GM12878 (cell line): ENCODE data around the gene ADNP2. TPM values are rescaled to one million over a fixed set of nuclear protein-coding genes. Genes with fewer than 3 reads are reported as not detected.

Source experiments
- ATAC-seq: fragments of 200-7000 bp; cut with Tn5 transposase; 3 replicates; pipeline ENCODE4 v1.9.1; 2020; ENCODE audit warnings: mild to moderate bottlenecking, moderate library complexity
- BruUV-seq: library from RNA; stranded (reverse); fragments of 400-500 nt; replicated peaks from 2 replicates; lab custom pipeline; 2021; lab: Mats Ljungman, UMichigan
- CTCF ChIA-PET: fragments of 300-600 bp; sonication (Branson Sonifier 250); formaldehyde crosslinking; extraction: SDS; loops from one replicate; lab custom pipeline; 2021; ENCODE audit warnings: inconsistent platforms; lab: Yijun Ruan, JAX
- POLR2A ChIA-PET: fragments of 350-600 bp; formaldehyde crosslinking; extraction: SDS; loops from one replicate; lab custom pipeline; 2021; ENCODE audit warnings: inconsistent platforms; lab: Charles Lee
- RAD21 ChIA-PET: fragments of 300-600 bp; sonication (Branson Sonifier 250); formaldehyde crosslinking; loops from one replicate; lab custom pipeline; 2023; ENCODE audit warnings: antibody characterized with exemption; ENCODE audit not compliant: unreplicated experiment; lab: Charles Lee
- SMC1A ChIA-PET: fragments of 300-600 bp; sonication (Branson Sonifier 250); formaldehyde crosslinking; loops from one replicate; lab custom pipeline; 2023; ENCODE audit not compliant: unreplicated experiment, uncharacterized antibody; lab: Charles Lee
- DNase-seq: peaks from one replicate; pipeline ENCODE4 v3.0.0-alpha.2; 2011; ENCODE audit warnings: low read depth, low spot score
- FAIRE-seq: peaks from 3 replicates; lab custom pipeline; 2011; peaks lifted over from hg19 to GRCh38; lab: Jason Lieb, UNC
- H2AFZ ChIP-seq: 2 replicates; pipeline ENCODE4 v1.6.0; 2011; ENCODE audit warnings: low read depth, low read length, control low read depth; ENCODE audit not compliant: control insufficient read depth
- H3K27ac ChIP-seq: 2 replicates; pipeline ENCODE4 v1.5.1; 2011; ENCODE audit warnings: control low read depth; ENCODE audit not compliant: control insufficient read depth, insufficient read depth
- H3K27me3 ChIP-seq, 2 experiments: replicated peaks in 1 of 2; 2 replicates each; pipeline versions ENCODE4 v1.6.0 to v1.6.1; 2011; ENCODE audit warnings: low read length in 1 of 2; ENCODE audit not compliant: control insufficient read depth in 2 of 2, insufficient read depth in 2 of 2
- H3K36me3 ChIP-seq, 2 experiments: 2 replicates each; pipeline ENCODE4 v1.5.1; 2011; ENCODE audit warnings: low read length in 1 of 2; ENCODE audit not compliant: control insufficient read depth in 2 of 2, insufficient read depth in 2 of 2
- H3K4me1 ChIP-seq: 2 replicates; pipeline ENCODE4 v1.6.1; 2011; ENCODE audit warnings: mild to moderate bottlenecking, low read length, moderate library complexity, mixed read lengths; ENCODE audit not compliant: control insufficient read depth, insufficient read depth
- H3K4me2 ChIP-seq: 2 replicates; pipeline ENCODE4 v1.6.0; 2011; ENCODE audit warnings: control low read depth; ENCODE audit not compliant: control insufficient read depth, insufficient read depth
- H3K4me3 ChIP-seq: fragments of 200-600 bp; sonication (generic); 2 replicates; pipeline ENCODE4 v1.5.1; 2016
- H3K79me2 ChIP-seq: 2 replicates; pipeline ENCODE4 v1.6.0; 2011; ENCODE audit warnings: low read length; ENCODE audit not compliant: control insufficient read depth, insufficient read depth
- H3K9ac ChIP-seq: 2 replicates; pipeline ENCODE4 v1.8.0; 2011; ENCODE audit warnings: low read length, control low read depth, mixed read lengths; ENCODE audit not compliant: control insufficient read depth, insufficient read depth
- H3K9me3 ChIP-seq: replicated peaks from 3 replicates; pipeline ENCODE4 v1.5.1; 2011; ENCODE audit warnings: mild to moderate bottlenecking, low read length; ENCODE audit not compliant: control insufficient read depth, insufficient read depth
- H4K20me1 ChIP-seq: 2 replicates; pipeline ENCODE4 v1.6.0; 2011; ENCODE audit not compliant: control insufficient read depth, insufficient read depth
- CHD4 ChIP-seq: fragments of 200-600 bp; sonication (generic); IDR thresholded peaks from 2 replicates; pipeline ENCODE4 v1.6.1; 2016; ENCODE audit warnings: mild to moderate bottlenecking
- JUNB ChIP-seq: IDR thresholded peaks from 2 replicates; pipeline ENCODE4 v1.6.1; 2016; ENCODE audit warnings: antibody characterized with exemption, mild to moderate bottlenecking
- MTA2 ChIP-seq: fragments of 450-650 bp; IDR thresholded peaks from 2 replicates; pipeline ENCODE4 v1.6.1; 2016; ENCODE audit warnings: low read depth, mild to moderate bottlenecking, moderate library complexity
- POLR2AphosphoS5 ChIP-seq: IDR thresholded peaks from 2 replicates; pipeline ENCODE4 v1.6.1; 2011; ENCODE audit warnings: mild to moderate bottlenecking, low read length, inconsistent platforms
- RB1 ChIP-seq: fragments of 450-650 bp; formaldehyde crosslinking; IDR thresholded peaks from 2 replicates; pipeline ENCODE4 v1.6.1; 2017; ENCODE audit warnings: mild to moderate bottlenecking, borderline replicate concordance
- RUNX3 ChIP-seq: IDR thresholded peaks from 2 replicates; pipeline ENCODE4 v1.6.1; 2012; ENCODE audit warnings: low read length, inconsistent platforms
- SUZ12 ChIP-seq: fragments of 200-600 bp; sonication (generic); IDR thresholded peaks from one replicate; pipeline ENCODE4 v1.6.1; 2018; ENCODE audit warnings: antibody characterized with exemption, mild to moderate bottlenecking; ENCODE audit not compliant: unreplicated experiment
- TBL1XR1 ChIP-seq: IDR thresholded peaks from 2 replicates; pipeline ENCODE4 v1.6.1; 2012; ENCODE audit warnings: low read depth, low read length, improper control_type of control experiment
- WRNIP1 ChIP-seq: IDR thresholded peaks from 2 replicates; pipeline ENCODE4 v1.6.1; 2011; ENCODE audit warnings: low read depth, low read length, improper control_type of control experiment, borderline replicate concordance
- ZNF384 ChIP-seq: IDR thresholded peaks from 2 replicates; pipeline ENCODE4 v1.6.1; 2012; ENCODE audit warnings: low read depth, mild to moderate bottlenecking, low read length, improper control_type of control experiment, borderline replicate concordance
- WGBS: methylation state at CpG from one replicate; pipeline ENCODE4 v1.1.6; 2016; ENCODE audit warnings: low lambda C conversion rate; ENCODE audit not compliant: insufficient replicate concordance, insufficient coverage; ENCODE audit errors: missing lambda C conversion rate; 5-methylcytosine and 5-hydroxymethylcytosine counted together
- in situ Hi-C: fragments of 300-500 bp; cut with MboI; formaldehyde crosslinking; loops from 9 replicates; pipeline ENCODE4 v1.14.3; 2018; ENCODE audit warnings: mixed read lengths
- intact Hi-C: fragments of 100-400 bp; cut with micrococcal nuclease; formaldehyde crosslinking; loops from one replicate; pipeline ENCODE4 v1.14.2; 2022; ENCODE audit not compliant: unreplicated experiment
- polyA plus RNA-seq, 11 experiments: library from polyadenylated mRNA; depleted of rRNA in 4 of 11; unstranded in 6 of 11; stranded (reverse) in 5 of 11; fragments of >200 nt; fragmentation: Nextera tagmentation in 4 of 11; fragmentation: Illumina TruSeq in 1 of 11; extraction: Ambion mirVana in 4 of 11; extraction: Trizol in 1 of 11; gene quantifications; 1 replicate in 1 of 11; 2 replicates in 10 of 11; pipeline versions ENCODE4 v1.2.1 to v1.2.3, GENCODE V29; 2011 to 2016; ENCODE audit warnings: inconsistent platforms in 2 of 11, missing spikeins in 2 of 11, low read depth in 1 of 11
- total RNA-seq, 4 experiments: library from RNA; depleted of rRNA in 3 of 4; stranded (reverse); fragments of >200 nt in 3 of 4; fragmentation: Illumina TruSeq in 1 of 4; extraction: Trizol in 1 of 4; gene quantifications; 2 replicates each; pipeline versions ENCODE4 v1.2.1 to v1.2.3, GENCODE V29; 2013 to 2021
- TF ChIP-seq, protein P1 (sequence below): fragments of 450-650 bp; IDR thresholded peaks from 2 replicates; pipeline ENCODE4 v1.6.1; 2014; ENCODE audit warnings: mild to moderate bottlenecking
- TF ChIP-seq, protein P2 (sequence below): fragments of 450-650 bp; formaldehyde crosslinking; IDR thresholded peaks from 2 replicates; pipeline ENCODE4 v1.4.0; 2020; ENCODE audit warnings: mild to moderate bottlenecking, moderate library complexity

Gene ADNP2
- total and polyA plus RNA-seq, 10 of the 15 experiments (the other 5 are each of a cell fraction or from before 2014, with no cell fraction given), result 3.7 to 25.1 (median 13.0) TPM

DNA sequence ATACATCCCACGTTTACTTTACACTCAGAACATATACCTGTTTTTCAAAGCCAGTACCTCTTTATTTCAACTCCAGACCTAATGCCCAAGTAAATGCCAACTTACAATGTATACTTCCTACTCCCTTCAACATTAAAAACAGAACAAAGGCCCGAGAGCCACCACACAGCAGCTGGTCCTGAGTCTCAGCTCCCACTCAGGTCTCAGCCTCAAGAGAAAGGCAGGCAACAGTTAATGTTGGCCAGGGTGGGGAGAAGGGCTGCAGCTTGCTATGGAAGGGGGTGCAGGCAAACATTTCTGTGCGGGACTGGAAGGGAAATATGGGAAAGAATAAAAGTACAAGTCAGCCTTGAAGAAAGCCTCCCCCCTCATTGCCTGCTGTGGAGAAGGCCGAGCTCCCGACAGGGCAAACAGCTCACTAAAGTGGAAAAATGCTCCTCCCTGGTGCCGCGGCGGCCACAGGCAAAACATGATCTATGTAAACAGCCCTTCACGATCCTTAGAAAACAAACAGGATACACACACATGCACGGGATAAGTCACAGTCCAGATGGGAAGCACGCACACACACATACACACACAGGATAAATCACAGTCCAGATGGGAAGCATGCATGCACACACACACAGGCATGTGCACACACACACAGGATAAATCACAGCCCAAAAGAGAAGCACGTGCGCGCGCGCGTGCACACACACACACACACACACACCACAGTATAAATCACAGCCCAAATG is 67.4 kb downstream of the ADNP2 start:
- Histone ChIP-seq H3K9me3 (no peaks in the 10 kb centered on the region), H3K4me3 (no peak overlapping the region), H3K4me2 (no peak overlapping the region), H3K79me2 (no peaks in the 10 kb centered on the region), H3K9ac (no peak overlapping the region), H3K4me1 (peaks cover 10% of the 10 kb centered on the region), H2AFZ (no peak overlapping the region), H4K20me1 (no peaks in the 10 kb centered on the region), H3K36me3 (no peaks in the 10 kb centered on the region), H3K27ac (no peak overlapping the region), H3K27me3 (no peaks in the 10 kb centered on the region; a peak in 1 of 4 replicates)
- TF ChIP-seq MTA2 (no peak), SUZ12 (no peak), CHD4 (no peak)
- TF ChIP-seq, protein P1, sequence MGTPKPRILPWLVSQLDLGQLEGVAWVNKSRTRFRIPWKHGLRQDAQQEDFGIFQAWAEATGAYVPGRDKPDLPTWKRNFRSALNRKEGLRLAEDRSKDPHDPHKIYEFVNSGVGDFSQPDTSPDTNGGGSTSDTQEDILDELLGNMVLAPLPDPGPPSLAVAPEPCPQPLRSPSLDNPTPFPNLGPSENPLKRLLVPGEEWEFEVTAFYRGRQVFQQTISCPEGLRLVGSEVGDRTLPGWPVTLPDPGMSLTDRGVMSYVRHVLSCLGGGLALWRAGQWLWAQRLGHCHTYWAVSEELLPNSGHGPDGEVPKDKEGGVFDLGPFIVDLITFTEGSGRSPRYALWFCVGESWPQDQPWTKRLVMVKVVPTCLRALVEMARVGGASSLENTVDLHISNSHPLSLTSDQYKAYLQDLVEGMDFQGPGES, result no peak
- BruUV-seq, result no TSS peak
- intact Hi-C loops, result no loop called here
- CTCF ChIA-PET, result interaction anchor here (0.6 to 1.3 kb wide), 3 partner anchors 20 to 68 kb away, joined by 3 to 4 read pairs (median 3); no protein-coding TSS in a partner anchor
- POLR2A ChIA-PET, result no interaction called here
- DNase-seq (no peak), FAIRE-seq (no peak), ATAC-seq (no peak)
- SMC1A ChIA-PET, result interaction anchor here (1.0 to 1.9 kb wide), 3 partner anchors 15 to 64 kb away, joined by 3 to 5 read pairs (median 4); no protein-coding TSS in a partner anchor
- in situ Hi-C loops, result no loop called here
- 67% methylated on average over 16 of the region's 17 CpGs for WGBS
- RAD21 ChIA-PET, result interaction anchor here (0.7 to 2.0 kb wide), 6 partner anchors 17 to 80 kb away, joined by 3 to 8 read pairs (median 4); no protein-coding TSS in a partner anchor

DNA sequence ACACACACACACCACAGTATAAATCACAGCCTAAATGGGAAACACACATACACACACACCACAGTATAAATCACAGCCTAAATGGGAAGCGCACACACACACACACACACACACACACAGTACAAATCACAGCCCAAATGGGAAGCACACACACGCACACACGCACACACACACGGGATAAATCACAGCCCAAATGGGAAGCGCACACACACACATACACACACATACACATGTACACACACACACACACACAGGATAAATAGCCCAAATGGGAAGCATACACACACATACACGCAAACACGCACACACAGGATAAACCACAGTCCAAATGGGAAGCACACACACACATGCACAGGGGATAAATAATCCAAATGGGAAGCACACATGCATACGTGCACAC is 68.1 kb downstream of the ADNP2 start:
- ChIA-PET RAD21 (interaction anchor here (2.0 kb wide), 1 partner anchor 79 kb away, joined by 8 read pairs; no protein-coding TSS in a partner anchor), CTCF (no interaction called here), SMC1A (interaction anchor here (1.5 to 1.9 kb wide), 2 partner anchors 14 to 64 kb away, joined by 4 to 5 read pairs; no protein-coding TSS in a partner anchor)
- TF ChIP-seq RUNX3 (no peak), TBL1XR1 (no peak), RB1 (no peak), WRNIP1 (no peak), ZNF384 (no peak), JUNB (no peak), POLR2AphosphoS5 (no peak)
- TF ChIP-seq, protein P2, sequence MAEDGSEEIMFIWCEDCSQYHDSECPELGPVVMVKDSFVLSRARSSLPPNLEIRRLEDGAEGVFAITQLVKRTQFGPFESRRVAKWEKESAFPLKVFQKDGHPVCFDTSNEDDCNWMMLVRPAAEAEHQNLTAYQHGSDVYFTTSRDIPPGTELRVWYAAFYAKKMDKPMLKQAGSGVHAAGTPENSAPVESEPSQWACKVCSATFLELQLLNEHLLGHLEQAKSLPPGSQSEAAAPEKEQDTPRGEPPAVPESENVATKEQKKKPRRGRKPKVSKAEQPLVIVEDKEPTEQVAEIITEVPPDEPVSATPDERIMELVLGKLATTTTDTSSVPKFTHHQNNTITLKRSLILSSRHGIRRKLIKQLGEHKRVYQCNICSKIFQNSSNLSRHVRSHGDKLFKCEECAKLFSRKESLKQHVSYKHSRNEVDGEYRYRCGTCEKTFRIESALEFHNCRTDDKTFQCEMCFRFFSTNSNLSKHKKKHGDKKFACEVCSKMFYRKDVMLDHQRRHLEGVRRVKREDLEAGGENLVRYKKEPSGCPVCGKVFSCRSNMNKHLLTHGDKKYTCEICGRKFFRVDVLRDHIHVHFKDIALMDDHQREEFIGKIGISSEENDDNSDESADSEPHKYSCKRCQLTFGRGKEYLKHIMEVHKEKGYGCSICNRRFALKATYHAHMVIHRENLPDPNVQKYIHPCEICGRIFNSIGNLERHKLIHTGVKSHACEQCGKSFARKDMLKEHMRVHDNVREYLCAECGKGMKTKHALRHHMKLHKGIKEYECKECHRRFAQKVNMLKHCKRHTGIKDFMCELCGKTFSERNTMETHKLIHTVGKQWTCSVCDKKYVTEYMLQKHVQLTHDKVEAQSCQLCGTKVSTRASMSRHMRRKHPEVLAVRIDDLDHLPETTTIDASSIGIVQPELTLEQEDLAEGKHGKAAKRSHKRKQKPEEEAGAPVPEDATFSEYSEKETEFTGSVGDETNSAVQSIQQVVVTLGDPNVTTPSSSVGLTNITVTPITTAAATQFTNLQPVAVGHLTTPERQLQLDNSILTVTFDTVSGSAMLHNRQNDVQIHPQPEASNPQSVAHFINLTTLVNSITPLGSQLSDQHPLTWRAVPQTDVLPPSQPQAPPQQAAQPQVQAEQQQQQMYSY (CRISPR knock-in tag), result no peak

More for the DNA sequence above, 68.1 kb downstream of the ADNP2 start:
- Histone ChIP-seq H2AFZ (no peak overlapping the region), H3K27ac (no peak overlapping the region), H3K79me2 (no peaks in the 10 kb centered on the region), H3K36me3 (no peaks in the 10 kb centered on the region), H3K4me1 (peaks cover 10% of the 10 kb centered on the region), H3K27me3 (no peaks in the 10 kb centered on the region; a peak in 1 of 4 replicates), H4K20me1 (no peaks in the 10 kb centered on the region), H3K4me2 (no peak overlapping the region), H3K9me3 (no peaks in the 10 kb centered on the region), H3K9ac (no peak overlapping the region), H3K4me3 (no peak overlapping the region)
- POLR2A ChIA-PET, result no interaction called here
- DNase-seq (no peak), ATAC-seq (no peak), FAIRE-seq (no peak)
- intact Hi-C loops (no loop called here), in situ Hi-C loops (no loop called here)
- no TSS peak for BruUV-seq
- WGBS, result 73% methylated on average over 8 of the region's 8 CpGs
